Measurements from ENCODE around the gene PMM1. TPM values are rescaled to one million over a fixed set of nuclear protein-coding genes. Genes with fewer than 3 reads are reported as not detected.

Gene PMM1
- polyA plus RNA-seq, 1 donor (not counting 4 experiments of a cell fraction or from before 2014, with no cell fraction given): 39.6 TPM

GRCh38 chr22:41613456-41613855 is 23.8 kb upstream of the PMM1 start:
- H4K20me1 ChIP-seq (ENCODE audit: control insufficient read depth, extremely low read depth, insufficient read depth, low read length): peaks cover 4% of the 10 kb centered on the region
- DNase-seq (ENCODE audit: low read depth, low spot score): no peak

DNA sequence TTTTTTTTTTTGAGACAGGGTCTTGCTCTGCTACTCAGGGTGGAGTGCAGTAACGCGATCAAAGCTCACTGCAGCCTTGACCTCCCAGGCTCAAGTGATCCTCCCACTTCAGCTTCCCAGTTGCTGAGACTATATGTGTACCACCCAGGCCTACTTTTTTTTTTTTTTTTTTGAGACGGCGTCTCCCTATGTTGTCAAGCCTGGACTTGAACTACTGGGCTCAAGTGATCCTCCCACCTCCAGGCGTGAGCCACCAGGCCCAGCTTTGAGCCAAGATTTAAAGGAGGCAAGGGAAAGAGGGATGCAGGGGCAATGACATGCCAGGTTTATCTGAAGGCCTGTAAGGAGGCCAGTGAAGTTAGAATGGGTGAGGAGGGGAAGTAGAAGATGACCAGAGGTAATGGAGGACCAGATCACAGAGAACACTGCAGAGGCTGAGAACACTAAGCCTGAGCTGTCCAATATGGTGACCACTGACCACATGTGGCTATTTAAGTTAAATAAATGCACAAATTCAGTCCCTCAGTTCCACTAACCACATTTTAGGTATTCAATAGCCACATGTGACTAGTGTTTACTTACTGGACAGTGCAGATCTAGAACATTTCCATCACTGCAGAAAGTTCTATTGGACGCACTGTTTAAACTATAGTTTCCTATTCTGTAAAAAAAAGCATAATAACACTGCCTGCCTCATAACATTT is 23.1 kb upstream of the PMM1 start:
- H3K9me1 ChIP-seq (ENCODE audit: control insufficient read depth, extremely low read depth, insufficient read depth, low read length): peaks cover 4% of the 10 kb centered on the region
- no peak for TF ChIP-seq EZH2 (IDR thresholded peaks at IDR 0.05; ENCODE audit: low read length)
- TF ChIP-seq, protein P1, sequence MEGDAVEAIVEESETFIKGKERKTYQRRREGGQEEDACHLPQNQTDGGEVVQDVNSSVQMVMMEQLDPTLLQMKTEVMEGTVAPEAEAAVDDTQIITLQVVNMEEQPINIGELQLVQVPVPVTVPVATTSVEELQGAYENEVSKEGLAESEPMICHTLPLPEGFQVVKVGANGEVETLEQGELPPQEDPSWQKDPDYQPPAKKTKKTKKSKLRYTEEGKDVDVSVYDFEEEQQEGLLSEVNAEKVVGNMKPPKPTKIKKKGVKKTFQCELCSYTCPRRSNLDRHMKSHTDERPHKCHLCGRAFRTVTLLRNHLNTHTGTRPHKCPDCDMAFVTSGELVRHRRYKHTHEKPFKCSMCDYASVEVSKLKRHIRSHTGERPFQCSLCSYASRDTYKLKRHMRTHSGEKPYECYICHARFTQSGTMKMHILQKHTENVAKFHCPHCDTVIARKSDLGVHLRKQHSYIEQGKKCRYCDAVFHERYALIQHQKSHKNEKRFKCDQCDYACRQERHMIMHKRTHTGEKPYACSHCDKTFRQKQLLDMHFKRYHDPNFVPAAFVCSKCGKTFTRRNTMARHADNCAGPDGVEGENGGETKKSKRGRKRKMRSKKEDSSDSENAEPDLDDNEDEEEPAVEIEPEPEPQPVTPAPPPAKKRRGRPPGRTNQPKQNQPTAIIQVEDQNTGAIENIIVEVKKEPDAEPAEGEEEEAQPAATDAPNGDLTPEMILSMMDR (optimal IDR thresholded peaks at IDR 0.05 in 1 of 3, IDR thresholded peaks at IDR 0.05 in 1 of 3, conservative IDR thresholded peaks at IDR 0.05 in 1 of 3; ENCODE audit: extremely low read depth in 1 of 3, insufficient read depth in 2 of 3, low read length in 3 of 3): no peak
- peaks cover 11% of the 10 kb centered on the region for H3K4me1 ChIP-seq (ENCODE audit: control insufficient read depth, extremely low read depth, insufficient read depth, low read length)
- peaks cover 43% of the 10 kb centered on the region for H3K79me2 ChIP-seq (ENCODE audit: control insufficient read depth, insufficient read depth, low read length)
- no peak overlapping the region for H3K9ac ChIP-seq (ENCODE audit: control insufficient read depth, extremely low read depth, insufficient read depth, low read length)
- peaks cover 3 to 5% of the 10 kb centered on the region in 2 experiments for H3K36me3 ChIP-seq (ENCODE audit: control insufficient read depth in 2 of 2, extremely low read depth in 1 of 2, insufficient read depth in 2 of 2, low read length in 2 of 2)
- no peaks in the 10 kb centered on the region for H3K9me3 ChIP-seq (ENCODE audit: control insufficient read depth, low read depth, low read length)
- H4K20me1 ChIP-seq (ENCODE audit: control insufficient read depth, extremely low read depth, insufficient read depth, low read length): peaks cover 4% of the 10 kb centered on the region
- FAIRE-seq (no peak), DNase-seq (ENCODE audit: low read depth, low spot score) (no peak)
- dilution Hi-C loops (cut with MboI; ENCODE audit: extremely low pct_ligation_motif_present, low sequenced_read_pairs): no loop called here
- H3K4me3 ChIP-seq (ENCODE audit: control insufficient read depth in 2 of 3, extremely low read depth in 1 of 3, insufficient read depth in 2 of 3, low read depth in 1 of 3, low read length in 3 of 3): peak overlapping the region in 1 of 3 experiments; percentile 21
- peak overlapping the region; percentile 23 for H3K4me2 ChIP-seq (ENCODE audit: control insufficient read depth, extremely low read depth, insufficient read depth, low read depth, low read length)
- no peak overlapping the region for H2AFZ ChIP-seq (ENCODE audit: control insufficient read depth, low read length)
- no peaks in the 10 kb centered on the region for H3K27me3 ChIP-seq (ENCODE audit: control insufficient read depth, extremely low read depth, insufficient read depth, low read length)
- H3K27ac ChIP-seq (ENCODE audit: control insufficient read depth, insufficient read depth, low read length): no peak overlapping the region

More at GRCh38 chr22:41613456-41613855, 23.8 kb upstream of the PMM1 start:
- Histone ChIP-seq H3K27ac (ENCODE audit: control insufficient read depth, insufficient read depth, low read length) (no peak overlapping the region), H3K4me1 (ENCODE audit: control insufficient read depth, extremely low read depth, insufficient read depth, low read length) (peaks cover 13% of the 10 kb centered on the region), H3K9me3 (ENCODE audit: control insufficient read depth, low read depth, low read length) (no peaks in the 10 kb centered on the region), H3K79me2 (ENCODE audit: control insufficient read depth, insufficient read depth, low read length) (peaks cover 48% of the 10 kb centered on the region), H3K4me3 (ENCODE audit: control insufficient read depth in 2 of 3, extremely low read depth in 1 of 3, insufficient read depth in 2 of 3, low read depth in 1 of 3, low read length in 3 of 3) (no peak overlapping the region), H3K9me1 (ENCODE audit: control insufficient read depth, extremely low read depth, insufficient read depth, low read length) (peaks cover 4% of the 10 kb centered on the region), H3K4me2 (ENCODE audit: control insufficient read depth, extremely low read depth, insufficient read depth, low read depth, low read length) (no peak overlapping the region), H3K9ac (ENCODE audit: control insufficient read depth, extremely low read depth, insufficient read depth, low read length) (no peak overlapping the region), H3K27me3 (ENCODE audit: control insufficient read depth, extremely low read depth, insufficient read depth, low read length) (no peaks in the 10 kb centered on the region), H2AFZ (ENCODE audit: control insufficient read depth, low read length) (no peak overlapping the region), H3K36me3 (ENCODE audit: control insufficient read depth in 2 of 2, extremely low read depth in 1 of 2, insufficient read depth in 2 of 2, low read length in 2 of 2) (peaks cover 3 to 6% of the 10 kb centered on the region in 2 experiments)
- dilution Hi-C loops (cut with MboI; ENCODE audit: extremely low pct_ligation_motif_present, low sequenced_read_pairs): no loop called here
- FAIRE-seq: no peak
- no peak for TF ChIP-seq EZH2 (IDR thresholded peaks at IDR 0.05; ENCODE audit: low read length)
- TF ChIP-seq, protein P1 (optimal IDR thresholded peaks at IDR 0.05 in 1 of 3, IDR thresholded peaks at IDR 0.05 in 1 of 3, conservative IDR thresholded peaks at IDR 0.05 in 1 of 3; ENCODE audit: extremely low read depth in 1 of 3, insufficient read depth in 2 of 3, low read length in 3 of 3): no peak
